ENCODE data around the gene GPX6.

Gene GPX6

DNA sequence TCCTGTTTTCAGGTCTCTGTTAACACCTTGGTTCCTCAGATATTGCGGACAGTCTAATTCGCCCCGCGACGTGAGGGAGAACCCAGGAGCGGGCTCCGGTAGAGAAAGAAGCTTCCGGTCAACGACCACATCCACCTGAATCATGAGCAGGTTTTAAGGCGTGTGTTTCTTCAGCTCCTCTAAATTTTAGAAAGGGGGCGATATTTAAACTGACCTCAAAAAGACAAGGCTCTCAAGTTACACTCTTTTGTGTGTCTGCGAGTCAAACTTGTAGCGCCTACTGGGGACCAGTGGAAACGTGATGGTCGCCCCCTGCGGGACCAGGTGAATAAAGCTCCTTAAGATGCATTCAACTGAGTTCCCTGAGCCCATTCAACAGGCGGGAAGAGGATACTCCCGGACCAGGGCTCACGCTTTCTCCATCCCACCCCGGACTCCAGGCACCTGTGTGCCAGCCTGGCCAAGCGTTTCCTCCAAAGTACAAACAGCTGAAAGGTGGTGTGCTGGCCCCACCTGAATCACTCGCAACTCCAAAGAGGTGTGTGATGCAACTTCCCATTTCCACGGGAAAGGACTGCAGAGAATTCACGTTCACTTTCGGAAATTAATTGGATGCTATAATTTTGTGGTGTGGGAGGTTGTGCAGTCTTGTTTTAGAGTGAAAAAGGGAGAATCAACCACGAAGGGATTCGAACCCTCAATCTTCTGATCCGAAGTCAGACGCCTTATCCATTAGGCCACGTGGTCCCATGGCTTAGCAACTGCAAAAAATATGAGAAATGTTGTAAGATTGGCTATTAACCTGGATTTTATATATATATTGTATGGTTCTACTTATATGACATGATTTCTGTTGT lies 27.1 kb upstream of the GPX6 start:
- Histone ChIP-seq H3K27me3 (ENCODE audit: control insufficient read depth, insufficient read depth, low read length) (peaks cover 18% of the 10 kb centered on the region), H3K36me3 (ENCODE audit: control insufficient read depth, insufficient read depth, low read length) (no peaks in the 10 kb centered on the region), H3K9ac (ENCODE audit: low read length) (no peak overlapping the region), H3K4me3 (ENCODE audit: low read length) (no peak overlapping the region), H3K4me1 (ENCODE audit: control insufficient read depth, insufficient read depth, low read length) (no peaks in the 10 kb centered on the region), H3K9me3 (ENCODE audit: control insufficient read depth, low read length) (no peaks in the 10 kb centered on the region)

- no peaks in the 10 kb centered on the region for H3K36me3 ChIP-seq (ENCODE audit: control insufficient read depth, insufficient read depth, low read length)
- H3K9ac ChIP-seq (ENCODE audit: low read length): no peak overlapping the region
- no peak overlapping the region for H3K4me3 ChIP-seq (ENCODE audit: low read length)
- H3K27me3 ChIP-seq (ENCODE audit: control insufficient read depth, insufficient read depth, low read length): peaks cover 25% of the 10 kb centered on the region
- H3K9me3 ChIP-seq (ENCODE audit: control insufficient read depth, low read length): no peaks in the 10 kb centered on the region
- no peaks in the 10 kb centered on the region for H3K4me1 ChIP-seq (ENCODE audit: control insufficient read depth, insufficient read depth, low read length)
Observed at GRCh38 chr6:28541996-28542395, 26.4 kb upstream of the GPX6 start.

DNA sequence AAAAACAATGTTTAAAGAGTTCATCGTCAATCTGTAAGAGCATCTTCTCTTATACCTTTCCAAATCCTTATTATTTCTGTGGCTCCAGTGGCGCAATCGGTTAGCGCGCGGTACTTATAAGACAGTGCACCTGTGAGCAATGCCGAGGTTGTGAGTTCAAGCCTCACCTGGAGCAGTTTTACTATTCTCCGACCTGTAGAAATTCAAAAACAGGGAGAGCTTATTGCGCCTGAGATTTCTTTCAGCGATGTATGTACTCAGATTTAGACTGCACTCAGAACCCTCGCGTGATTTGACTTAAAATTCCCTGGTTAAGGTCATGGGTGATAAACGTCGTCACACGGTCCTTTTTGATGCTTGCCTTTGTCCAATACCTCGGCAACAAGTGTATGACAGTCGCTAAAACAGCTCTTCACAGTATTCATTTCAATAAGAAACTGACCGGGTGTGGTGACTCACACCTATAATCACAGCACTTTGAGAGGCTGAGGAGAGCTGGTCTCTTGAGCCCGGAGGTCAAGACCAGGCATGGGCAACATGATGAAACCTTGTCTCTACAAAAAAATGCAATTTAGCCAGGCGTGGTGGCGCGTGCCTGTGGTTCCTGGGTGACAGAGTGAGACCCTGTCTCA lies 22.0 kb upstream of the GPX6 start:
- Histone ChIP-seq H3K9ac (ENCODE audit: low read length) (no peak overlapping the region), H3K4me1 (ENCODE audit: control insufficient read depth, insufficient read depth, low read length) (no peaks in the 10 kb centered on the region), H3K4me3 (ENCODE audit: low read length) (no peak overlapping the region), H3K36me3 (ENCODE audit: control insufficient read depth, insufficient read depth, low read length) (no peaks in the 10 kb centered on the region), H3K27me3 (ENCODE audit: control insufficient read depth, insufficient read depth, low read length) (peaks cover 32% of the 10 kb centered on the region), H3K9me3 (ENCODE audit: control insufficient read depth, low read length) (no peaks in the 10 kb centered on the region)

GRCh38 chr6:28537065-28537464 lies 21.5 kb upstream of the GPX6 start:
- no peak overlapping the region for H3K4me3 ChIP-seq (ENCODE audit: low read length)

GRCh38 chr6:28534875-28535274 lies 19.3 kb upstream of the GPX6 start:
- H3K27me3 ChIP-seq (ENCODE audit: control insufficient read depth, insufficient read depth, low read length): peaks cover 33% of the 10 kb centered on the region

More at GRCh38 chr6:28537065-28537464, 21.5 kb upstream of the GPX6 start:
- no peaks in the 10 kb centered on the region for H3K9me3 ChIP-seq (ENCODE audit: control insufficient read depth, low read length)
- H3K36me3 ChIP-seq (ENCODE audit: control insufficient read depth, insufficient read depth, low read length): no peaks in the 10 kb centered on the region
- H3K9ac ChIP-seq (ENCODE audit: low read length): no peak overlapping the region
- H3K4me1 ChIP-seq (ENCODE audit: control insufficient read depth, insufficient read depth, low read length): no peaks in the 10 kb centered on the region
- peaks cover 28% of the 10 kb centered on the region for H3K27me3 ChIP-seq (ENCODE audit: control insufficient read depth, insufficient read depth, low read length)

DNA sequence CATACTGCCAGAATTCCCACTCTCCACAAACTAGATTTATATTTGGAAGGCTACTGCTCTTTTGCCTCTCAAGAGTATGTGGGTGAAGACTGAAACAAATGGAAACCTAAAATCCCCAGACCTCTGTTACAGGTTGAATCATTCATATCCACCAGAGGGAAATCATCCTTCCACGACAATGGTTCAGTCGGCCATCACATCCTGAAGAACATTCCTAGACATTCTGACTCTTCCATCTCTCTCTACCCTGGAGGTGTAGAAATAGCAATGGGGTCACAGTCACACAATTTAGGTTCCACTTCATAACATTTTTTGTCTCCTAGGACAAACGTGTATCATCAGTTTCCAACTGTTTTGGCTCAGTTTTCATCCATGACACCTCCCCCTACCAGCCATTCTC lies 18.7 kb upstream of the GPX6 start:
- no peaks in the 10 kb centered on the region for H3K9me3 ChIP-seq (ENCODE audit: control insufficient read depth, low read length)
- no peaks in the 10 kb centered on the region for H3K36me3 ChIP-seq (ENCODE audit: control insufficient read depth, insufficient read depth, low read length)
- no peak overlapping the region for H3K9ac ChIP-seq (ENCODE audit: low read length)
- H3K27me3 ChIP-seq (ENCODE audit: control insufficient read depth, insufficient read depth, low read length): peaks cover 27% of the 10 kb centered on the region
- H3K4me1 ChIP-seq (ENCODE audit: control insufficient read depth, insufficient read depth, low read length): no peaks in the 10 kb centered on the region
- H3K4me3 ChIP-seq (ENCODE audit: low read length): no peak overlapping the region

More at GRCh38 chr6:28534875-28535274, 19.3 kb upstream of the GPX6 start:
- no peak overlapping the region for H3K9ac ChIP-seq (ENCODE audit: low read length)
- H3K4me3 ChIP-seq (ENCODE audit: low read length): no peak overlapping the region
- H3K9me3 ChIP-seq (ENCODE audit: control insufficient read depth, low read length): no peaks in the 10 kb centered on the region
- H3K36me3 ChIP-seq (ENCODE audit: control insufficient read depth, insufficient read depth, low read length): no peaks in the 10 kb centered on the region
- H3K4me1 ChIP-seq (ENCODE audit: control insufficient read depth, insufficient read depth, low read length): no peaks in the 10 kb centered on the region

DNA sequence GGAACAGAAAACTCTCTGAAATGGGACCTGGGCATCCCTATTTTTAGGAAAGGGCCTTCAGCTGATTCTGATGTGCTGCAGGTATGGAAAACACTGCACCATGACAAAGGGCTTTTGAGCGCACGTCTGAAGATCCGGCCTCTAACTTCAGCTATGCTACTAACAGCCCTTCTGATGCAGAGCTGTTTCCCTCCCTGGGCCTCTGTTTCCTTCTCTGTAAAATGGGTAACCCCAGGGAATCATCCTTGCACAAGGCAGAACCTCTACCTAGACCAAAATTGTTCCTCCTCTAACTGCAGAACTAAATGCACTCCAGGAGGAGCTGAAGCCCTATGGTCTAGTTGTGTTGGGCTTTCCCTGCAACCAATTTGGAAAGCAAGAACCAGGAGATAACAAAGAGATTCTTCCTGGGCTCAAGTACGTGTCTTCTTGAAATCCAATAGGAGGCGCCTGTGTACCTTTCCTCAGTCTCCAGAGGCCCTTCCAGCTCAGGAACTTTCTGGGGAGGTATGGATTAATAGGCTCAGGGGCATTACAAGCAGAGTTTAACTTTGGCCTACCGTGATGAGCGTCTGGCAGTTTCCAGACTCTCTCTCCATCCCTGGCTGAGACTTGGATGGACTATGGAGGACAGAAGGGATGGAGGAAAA lies 16.0 kb upstream of the GPX6 start:
- no peak overlapping the region for H3K9ac ChIP-seq (ENCODE audit: low read length)
- peaks cover 11% of the 10 kb centered on the region for H3K27me3 ChIP-seq (ENCODE audit: control insufficient read depth, insufficient read depth, low read length)
- H3K4me1 ChIP-seq (ENCODE audit: control insufficient read depth, insufficient read depth, low read length): no peaks in the 10 kb centered on the region

GRCh38 chr6:28530777-28531176 lies 15.2 kb upstream of the GPX6 start:
- H3K27me3 ChIP-seq (ENCODE audit: control insufficient read depth, insufficient read depth, low read length): peaks cover 6% of the 10 kb centered on the region
- no peak overlapping the region for H3K4me3 ChIP-seq (ENCODE audit: low read length)
- H3K36me3 ChIP-seq (ENCODE audit: control insufficient read depth, insufficient read depth, low read length): no peaks in the 10 kb centered on the region
- no peak overlapping the region for H3K9ac ChIP-seq (ENCODE audit: low read length)
- H3K9me3 ChIP-seq (ENCODE audit: control insufficient read depth, low read length): no peaks in the 10 kb centered on the region
- H3K4me1 ChIP-seq (ENCODE audit: control insufficient read depth, insufficient read depth, low read length): no peaks in the 10 kb centered on the region

More for the DNA sequence above, 16.0 kb upstream of the GPX6 start:
- Histone ChIP-seq H3K36me3 (ENCODE audit: control insufficient read depth, insufficient read depth, low read length) (no peaks in the 10 kb centered on the region), H3K9me3 (ENCODE audit: control insufficient read depth, low read length) (no peaks in the 10 kb centered on the region), H3K4me3 (ENCODE audit: low read length) (no peak overlapping the region)

- Histone ChIP-seq H3K27me3 (ENCODE audit: control insufficient read depth, insufficient read depth, low read length) (no peaks in the 10 kb centered on the region), H3K9ac (ENCODE audit: low read length) (no peak within 1 kb of the TSS), H3K9me3 (ENCODE audit: control insufficient read depth, low read length) (no peaks in the 10 kb centered on the region), H3K36me3 (ENCODE audit: control insufficient read depth, insufficient read depth, low read length) (no peaks in the 10 kb centered on the region), H3K4me1 (ENCODE audit: control insufficient read depth, insufficient read depth, low read length) (no peaks in the 10 kb centered on the region), H3K4me3 (ENCODE audit: low read length) (no peak within 1 kb of the TSS)
Observed at GRCh38 chr6:28525496-28526039, 10.0 kb upstream of the GPX6 start, which contains the start of gene GPX5. Gene GPX5, plus strand, starts transcription at chr6:28525881. Its CDS starts 133 bp downstream, at chr6:28526014.

DNA sequence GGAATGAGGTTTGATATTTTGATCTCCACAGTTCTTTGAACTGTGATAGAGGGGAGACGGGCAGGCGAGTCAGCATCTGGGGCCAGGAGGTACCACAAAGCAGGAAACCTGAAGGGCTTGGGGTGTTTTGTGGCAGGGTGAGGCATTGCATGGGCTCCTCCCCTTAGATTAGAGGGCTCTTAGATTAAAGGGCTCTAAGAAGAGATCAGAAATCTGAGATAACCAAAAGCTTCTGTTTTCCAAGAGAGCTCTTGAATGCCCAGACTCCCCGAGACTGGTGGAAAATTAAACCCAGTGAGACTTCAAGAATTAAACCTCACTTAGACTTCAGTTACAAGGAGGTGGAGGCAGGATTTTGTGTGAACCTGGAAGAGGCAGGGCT lies 7.6 kb upstream of the GPX6 start:
- H3K9ac ChIP-seq (ENCODE audit: low read length): no peak overlapping the region
- H3K9me3 ChIP-seq (ENCODE audit: control insufficient read depth, low read length): no peaks in the 10 kb centered on the region
- H3K4me1 ChIP-seq (ENCODE audit: control insufficient read depth, insufficient read depth, low read length): no peaks in the 10 kb centered on the region
- no peaks in the 10 kb centered on the region for H3K27me3 ChIP-seq (ENCODE audit: control insufficient read depth, insufficient read depth, low read length)
- no peaks in the 10 kb centered on the region for H3K36me3 ChIP-seq (ENCODE audit: control insufficient read depth, insufficient read depth, low read length)
- no peak overlapping the region for H3K4me3 ChIP-seq (ENCODE audit: low read length)

- H3K36me3 ChIP-seq (ENCODE audit: control insufficient read depth, insufficient read depth, low read length): no peaks in the 10 kb centered on the region
- H3K4me1 ChIP-seq (ENCODE audit: control insufficient read depth, insufficient read depth, low read length): no peaks in the 10 kb centered on the region
- no peak overlapping the region for H3K4me3 ChIP-seq (ENCODE audit: low read length)
- H3K27me3 ChIP-seq (ENCODE audit: control insufficient read depth, insufficient read depth, low read length): no peaks in the 10 kb centered on the region
- no peak overlapping the region for H3K9ac ChIP-seq (ENCODE audit: low read length)
- H3K9me3 ChIP-seq (ENCODE audit: control insufficient read depth, low read length): no peaks in the 10 kb centered on the region
Observed at GRCh38 chr6:28522594-28523240, 7.1 kb upstream of the GPX6 start.
